GM18951 (cell line): ENCODE data around the gene CAPN5.

Experiments used
- POLR2A ChIP-seq: IDR thresholded peaks from 4 replicates; pipeline ENCODE4 v1.6.1; 2011; ENCODE audit warnings: mild to moderate bottlenecking; ENCODE audit not compliant: insufficient read length, insufficient read depth; ENCODE audit errors: extremely low read depth
- in situ Hi-C: fragments of 300-500 bp; cut with MboI; formaldehyde crosslinking; loops from one replicate; pipeline ENCODE4 v1.12.0; 2022; ENCODE audit warnings: low sequenced_read_pairs, mixed read lengths, inconsistent platforms; ENCODE audit not compliant: unreplicated experiment

Gene CAPN5

GRCh38 chr11:77036398-77036797 lies 30.4 kb upstream of the CAPN5 start:
- no peak for TF ChIP-seq POLR2A
- in situ Hi-C loops, result no loop called here

DNA sequence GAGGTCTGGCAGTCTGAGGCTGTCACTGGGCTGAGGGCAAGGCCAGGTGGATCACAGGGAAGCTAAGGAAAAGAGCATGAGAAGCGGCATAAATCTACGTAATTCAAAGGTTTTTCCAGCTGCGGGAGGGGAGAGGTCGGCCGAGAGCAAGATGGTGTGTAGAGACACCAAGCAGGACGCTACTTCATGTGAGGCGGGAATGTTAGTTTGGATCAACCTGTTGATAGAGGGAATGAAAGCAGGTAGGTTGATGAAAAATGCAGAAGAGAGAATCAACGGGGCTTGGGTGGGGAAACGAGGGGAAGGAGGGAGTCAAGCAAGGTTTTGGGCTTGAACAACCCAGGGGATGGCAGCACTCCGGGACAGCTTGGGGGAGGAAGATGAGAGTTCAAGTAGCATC lies 29.7 kb upstream of the CAPN5 start:
- no peak for TF ChIP-seq POLR2A
- in situ Hi-C loops, result no loop called here

DNA sequence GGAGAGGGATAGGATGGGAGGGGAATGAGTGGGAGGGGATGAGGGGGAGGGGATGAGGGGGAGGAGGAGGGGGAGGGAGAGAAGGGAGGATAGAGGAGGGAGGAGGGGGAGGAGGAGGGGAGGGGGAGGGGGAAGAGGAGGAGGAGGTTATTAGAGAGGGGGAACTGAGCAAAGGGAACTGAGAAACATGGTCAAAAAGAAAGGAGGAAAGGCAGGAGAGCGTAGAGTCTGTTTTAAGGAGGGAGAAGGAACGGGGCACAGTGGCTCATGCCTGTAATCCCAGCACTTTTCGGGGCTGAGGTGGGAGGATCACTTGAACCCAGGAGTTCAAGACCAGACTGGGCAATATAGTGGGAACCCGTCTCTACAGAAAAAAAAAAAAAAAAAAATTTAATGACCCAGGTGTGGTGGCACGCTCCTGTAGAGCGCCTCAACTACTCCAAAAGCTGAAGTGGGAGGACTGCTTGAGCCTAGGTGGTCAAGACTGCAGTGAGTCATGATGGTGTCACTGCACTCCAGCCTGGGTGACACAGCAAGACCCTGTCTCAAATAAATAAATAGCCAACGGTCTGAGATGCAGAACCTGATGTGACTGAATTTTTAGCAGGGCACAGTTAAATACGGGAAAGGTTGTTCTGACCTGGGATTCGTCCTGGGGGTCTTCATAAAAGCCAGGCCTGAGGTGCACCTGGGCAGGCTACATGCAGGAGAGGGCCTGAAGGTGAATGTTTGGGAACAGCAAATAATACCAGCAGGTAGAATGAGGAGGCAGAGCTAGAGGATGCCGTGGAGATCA lies 28.5 kb upstream of the CAPN5 start:
- in situ Hi-C loops, result no loop called here
- no peak for TF ChIP-seq POLR2A

GRCh38 chr11:77038825-77039326 lies 27.9 kb upstream of the CAPN5 start:
- TF ChIP-seq POLR2A, result no peak
- in situ Hi-C loops, result no loop called here

- in situ Hi-C loops, result no loop called here
- TF ChIP-seq POLR2A, result no peak
Observed at GRCh38 chr11:77039491-77040400, 27.0 kb upstream of the CAPN5 start.

GRCh38 chr11:77040401-77040777 lies 26.4 kb upstream of the CAPN5 start:
- no peak for TF ChIP-seq POLR2A
- in situ Hi-C loops, result no loop called here

DNA sequence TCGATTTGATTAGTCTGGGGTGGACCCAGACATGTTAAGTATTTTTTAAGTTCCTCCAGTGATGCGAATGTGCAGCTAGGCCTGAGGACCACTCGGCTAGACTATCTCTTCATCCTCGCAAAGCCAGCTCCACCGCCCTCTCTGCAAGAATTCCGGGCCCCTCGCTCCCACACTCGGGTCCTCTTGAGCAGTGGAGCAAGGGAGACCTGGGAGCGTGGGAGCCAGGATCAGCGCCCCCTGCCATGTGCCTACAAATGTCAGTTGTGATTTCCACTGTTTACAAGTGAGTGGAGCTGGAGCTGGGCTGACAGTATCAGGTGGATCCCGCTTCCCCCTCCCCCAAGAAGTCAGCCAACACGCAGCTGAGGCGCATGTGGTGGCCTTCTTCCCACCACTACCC lies 25.9 kb upstream of the CAPN5 start:
- no peak for TF ChIP-seq POLR2A
- in situ Hi-C loops, result no loop called here

DNA sequence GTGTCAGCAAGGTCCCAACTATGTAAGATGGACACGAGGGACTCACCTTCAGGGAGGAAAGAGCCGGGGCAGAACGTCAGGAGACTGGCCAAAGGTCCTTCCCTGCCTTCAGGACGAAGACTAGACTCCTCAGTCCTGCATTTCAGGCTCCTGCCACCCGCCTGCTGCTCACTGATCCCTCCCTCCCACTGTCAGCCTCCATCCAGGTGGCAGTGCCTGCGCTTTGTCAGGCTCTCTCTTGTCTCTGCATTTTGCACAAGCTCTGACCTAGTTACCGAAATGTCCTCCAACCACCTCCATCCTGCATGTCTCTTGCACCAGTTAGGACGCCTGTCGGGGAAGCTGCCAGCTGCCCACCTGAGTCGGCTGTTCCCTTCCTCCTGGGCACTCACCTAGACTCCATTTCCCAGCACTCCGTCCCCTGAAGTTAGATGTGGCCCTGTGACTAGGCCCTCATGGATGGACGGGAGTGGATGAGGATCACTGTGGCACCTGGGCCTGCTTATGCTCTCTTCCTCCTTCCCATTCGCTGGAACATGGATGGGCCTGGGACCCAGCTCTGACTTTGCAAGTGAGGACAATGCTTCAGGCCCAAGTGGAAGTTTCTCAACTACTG lies 24.6 kb upstream of the CAPN5 start:
- no peak for TF ChIP-seq POLR2A
- in situ Hi-C loops, result no loop called here

- in situ Hi-C loops, result no loop called here
- TF ChIP-seq POLR2A, result no peak
Observed at GRCh38 chr11:77044356-77044755, 22.4 kb upstream of the CAPN5 start.

DNA sequence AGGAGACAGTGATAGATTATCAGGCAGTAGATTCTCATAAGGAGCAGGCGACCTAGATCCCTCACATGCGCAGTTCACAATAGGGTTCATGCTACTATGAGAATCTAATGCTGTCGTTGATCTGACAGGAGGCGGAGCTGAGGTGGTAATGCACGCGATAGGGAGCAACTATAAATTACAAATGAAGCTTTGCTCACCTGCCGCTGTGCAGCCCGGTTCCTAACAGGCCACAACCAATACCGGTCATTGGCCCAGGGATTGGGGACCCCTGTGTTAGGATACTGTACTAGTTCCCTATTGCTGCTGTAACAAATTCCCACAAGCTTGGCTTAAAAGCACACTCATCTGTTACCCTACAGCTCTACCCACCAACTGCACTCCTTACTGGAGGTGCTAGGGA lies 21.9 kb upstream of the CAPN5 start:
- in situ Hi-C loops, result loop anchor here (5.0 kb wide), 1 partner anchor 57 kb away; the partner anchor contains the start of gene OMP
- no peak for TF ChIP-seq POLR2A

GRCh38 chr11:77046060-77046501 lies 20.7 kb upstream of the CAPN5 start:
- TF ChIP-seq POLR2A, result no peak
- in situ Hi-C loops, result loop anchor here (5.0 kb wide), 1 partner anchor 56 kb away; the partner anchor contains the start of gene OMP

- in situ Hi-C loops, result loop anchor here (5.0 kb wide), 1 partner anchor 55 kb away; the partner anchor contains the start of gene OMP
- no peak for TF ChIP-seq POLR2A
Observed at GRCh38 chr11:77047007-77047927, 19.5 kb upstream of the CAPN5 start.

DNA sequence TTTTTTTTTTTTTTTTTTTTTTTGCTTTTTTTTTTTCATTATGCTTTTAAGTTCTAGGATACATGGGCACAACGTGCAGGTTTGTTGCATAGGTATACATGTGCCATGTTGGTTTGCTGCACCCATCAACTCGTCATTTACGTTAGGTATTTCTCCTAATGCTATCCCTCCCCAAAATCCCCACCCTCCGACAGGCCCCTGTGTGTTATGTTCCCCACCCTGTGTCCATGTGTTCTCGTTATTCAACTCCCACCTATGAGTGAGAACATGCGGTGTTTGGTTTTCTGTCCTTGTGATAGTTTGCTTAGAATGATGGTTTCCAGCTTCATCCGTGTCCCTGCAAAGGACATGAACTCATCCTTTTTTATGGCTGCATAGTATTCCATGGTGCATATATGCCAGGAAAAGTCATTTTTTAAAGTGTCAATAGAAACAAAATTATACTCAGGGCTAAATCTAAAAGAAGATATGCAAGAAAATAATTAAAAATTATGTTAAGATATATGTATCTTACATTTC lies 18.8 kb upstream of the CAPN5 start:
- in situ Hi-C loops, result loop anchor here (5.0 kb wide), 1 partner anchor 54 kb away; the partner anchor contains the start of gene OMP
